Measurements from ENCODE around the gene URGCP. TPM values are rescaled to one million over a fixed set of nuclear protein-coding genes. Genes with fewer than 3 reads are reported as not detected.

The URGCP gene
- total RNA-seq, 1 experiment from 2014 or later = 28.0 TPM

GRCh38 chr7:43942997-43943396 lies 36.6 kb upstream of the URGCP start:
- Histone ChIP-seq H3K36me3 (ENCODE audit: control insufficient read depth in 1 of 2, insufficient read depth in 2 of 2, low read length in 2 of 2) (no peaks in the 10 kb centered on the region), H3K9me3 (ENCODE audit: control insufficient read depth in 1 of 2, insufficient read depth in 1 of 2, low read depth in 1 of 2, low read length in 2 of 2) (no peaks in the 10 kb centered on the region), H4K20me1 (ENCODE audit: insufficient read depth) (no peaks in the 10 kb centered on the region), H2AFZ (ENCODE audit: low read depth, low read length, poor library complexity, severe bottlenecking) (no peak overlapping the region), H3K4me3 (replicated peaks in 1 of 2; ENCODE audit: low read depth in 1 of 2, low read length in 2 of 2) (no peak overlapping the region), H3K4me2 (ENCODE audit: low read length) (peak overlapping the region; percentile 37), H3K27ac (ENCODE audit: low read depth, low read length) (no peak overlapping the region), H3K4me1 (ENCODE audit: control insufficient read depth in 1 of 2, insufficient read depth in 2 of 2, low read length in 2 of 2) (peaks cover 6 to 14% of the 10 kb centered on the region in 2 experiments; a peak in 3 of 4 replicates), H3K27me3 (ENCODE audit: insufficient read depth, low read length) (no peaks in the 10 kb centered on the region), H3K9ac (ENCODE audit: low read length) (no peak overlapping the region), H3K79me2 (ENCODE audit: insufficient read depth, low read length) (no peaks in the 10 kb centered on the region), H3K9me2 (ENCODE audit: insufficient read depth) (no peaks in the 10 kb centered on the region)
- intact Hi-C loops (cut with micrococcal nuclease) = no loop called here
- TF ChIP-seq ATF3 (IDR thresholded peaks at IDR 0.05) (no peak), FOSL1 (IDR thresholded peaks at IDR 0.05; ENCODE audit: low read depth) (no peak), SP1 (IDR thresholded peaks at IDR 0.05; ENCODE audit: low read depth) (no peak), YY1 (IDR thresholded peaks at IDR 0.05; ENCODE audit: extremely low read depth, insufficient replicate concordance, low read depth, low read length) (no peak), CTCF (IDR thresholded peaks at IDR 0.05 in 2 of 3, conservative IDR thresholded peaks at IDR 0.05 in 1 of 3; ENCODE audit: borderline replicate concordance in 1 of 3, insufficient read depth in 1 of 3, low read depth in 2 of 3, low read length in 2 of 3) (peak; percentile 40 to 53 (median 45); a peak in 4 of 6 replicates), EGR1 (IDR thresholded peaks at IDR 0.05; ENCODE audit: low read depth) (no peak), SIN3A (IDR thresholded peaks at IDR 0.05; ENCODE audit: low read depth) (no peak), RAD21 (IDR thresholded peaks at IDR 0.05; ENCODE audit: low read depth) (peak; percentile 65), JUND (IDR thresholded peaks at IDR 0.05) (no peak)
- CTCF ChIA-PET = interaction anchor here (1.0 to 1.6 kb wide), 3 partner anchors 8 to 361 kb away, joined by 3 to 5 read pairs (median 3); partner anchors contain the start of gene STK17A
- RAD21 ChIA-PET (ENCODE audit: low non-redundant PET in 1 of 2, low total read pairs in 2 of 2, uncharacterized antibody in 2 of 2, unreplicated experiment in 2 of 2) = no interaction called here
- no TSS peak for BruUV-seq (replicated peaks)
- ATAC-seq = peak; percentile 82
- no peak for DNase-seq (ENCODE audit: low read depth, low spot score)
- POLR2A ChIA-PET = no interaction called here

All from HCT116 (cell line).